GM12872 (cell line): ENCODE measurements around the gene PEX14.

ENCODE experiments used
- CTCF ChIP-seq: IDR thresholded peaks from 3 replicates; pipeline ENCODE4 v1.5.1; 2011; ENCODE audit warnings: low read depth, mild to moderate bottlenecking, low read length, moderate library complexity; ENCODE audit not compliant: insufficient read depth

PEX14 gene

GRCh38 chr1:10669570-10669969 is 194.8 kb downstream of the PEX14 start:
- no peak for TF ChIP-seq CTCF

- TF ChIP-seq CTCF, result no peak
These were observed 195.4 kb downstream of the PEX14 start for GRCh38 chr1:10670190-10670589.

GRCh38 chr1:10671090-10671489 is 196.3 kb downstream of the PEX14 start:
- no peak for TF ChIP-seq CTCF

GRCh38 chr1:10671622-10672342 is 197.0 kb downstream of the PEX14 start:
- no peak for TF ChIP-seq CTCF

- no peak for TF ChIP-seq CTCF
These were observed 197.7 kb downstream of the PEX14 start for GRCh38 chr1:10672343-10673050.

GRCh38 chr1:10673109-10673711 is 198.5 kb downstream of the PEX14 start:
- no peak for TF ChIP-seq CTCF

GRCh38 chr1:10674222-10674621 is 199.5 kb downstream of the PEX14 start:
- no peak for TF ChIP-seq CTCF
